ENCODE results near the gene PCBD2. TPM values are rescaled to one million over a fixed set of nuclear protein-coding genes. Genes with fewer than 3 reads are reported as not detected.
"Not testable (repeated sequence)": the region's sequence is repeated elsewhere in the genome, so short reads cannot be mapped to it uniquely, and the experiment has no call there.

The PCBD2 gene
- total and polyA plus RNA-seq, 2 of the 8 experiments (the other 6 are each of a cell fraction or from before 2014, with no cell fraction given): 4.8 to 10.3 TPM

- no peak for DNase-seq (ENCODE audit: low read depth in 1 of 2, low spot score in 2 of 2)
Observed at GRCh38 chr5:134997015-134997414, 92.1 kb downstream of the PCBD2 start.

GRCh38 chr5:134998068-134998467 lies 93.1 kb downstream of the PCBD2 start:
- H3K4me2 ChIP-seq (ENCODE audit: insufficient read depth in 1 of 2, low read depth in 2 of 2, low read length in 2 of 2); H2BK15ac ChIP-seq (ENCODE audit: low read length); H3K27ac ChIP-seq (ENCODE audit: low read depth, low read length); H3K18ac ChIP-seq (ENCODE audit: extremely low read depth, low read length); H2BK20ac ChIP-seq (ENCODE audit: low read length); H3K9ac ChIP-seq (replicated peaks in 1 of 4; ENCODE audit: extremely low read depth in 1 of 4, low read depth in 3 of 4, low read length in 3 of 4); H3K36me3 ChIP-seq (ENCODE audit: control insufficient read depth in 2 of 4, insufficient read depth in 4 of 4, low read length in 3 of 4); H3K4me3 ChIP-seq (ENCODE audit: extremely low read depth in 1 of 4, insufficient read depth in 2 of 4, low read depth in 3 of 4, low read length in 4 of 4); H2BK5ac ChIP-seq (ENCODE audit: low read depth, low read length); H4K91ac ChIP-seq (replicated peaks; ENCODE audit: insufficient read length, low read length); H3K23me2 ChIP-seq (ENCODE audit: low read depth, low read length); H2AK5ac ChIP-seq (ENCODE audit: low read depth, low read length); H3K56ac ChIP-seq (replicated peaks; ENCODE audit: insufficient read length, low read depth, low read length); H3K23ac ChIP-seq (ENCODE audit: insufficient read length); H3K79me1 ChIP-seq (ENCODE audit: low read depth, low read length); H3K4me1 ChIP-seq (replicated peaks in 1 of 4; ENCODE audit: control insufficient read depth in 3 of 4, insufficient read depth in 4 of 4, low read length in 3 of 4); H3K9me3 ChIP-seq (ENCODE audit: insufficient read depth in 2 of 2, low read depth in 1 of 2, low read length in 1 of 2); CTCF ChIA-PET (ENCODE audit: partially characterized antibody); POLR2A ChIA-PET (ENCODE audit: partially characterized antibody); H3K79me2 ChIP-seq (ENCODE audit: control insufficient read depth in 1 of 2, insufficient read depth in 2 of 2, low read length in 2 of 2); H2BK12ac ChIP-seq (ENCODE audit: low read depth, low read length); H3K4ac ChIP-seq (replicated peaks; ENCODE audit: insufficient read length, low read depth, low read length); H4K20me1 ChIP-seq (replicated peaks in 1 of 2; ENCODE audit: control insufficient read depth in 1 of 2, insufficient read depth in 2 of 2, low read length in 2 of 2); DNase-seq (ENCODE audit: low read depth in 1 of 2, low spot score in 2 of 2); H2AFZ ChIP-seq (ENCODE audit: low read length); H2BK120ac ChIP-seq (replicated peaks; ENCODE audit: low read depth, low read length); FAIRE-seq; H4K8ac ChIP-seq (ENCODE audit: extremely low read depth, insufficient read depth, low read length); H4K5ac ChIP-seq (ENCODE audit: insufficient read length, low read depth, low read length); H3K14ac ChIP-seq (ENCODE audit: insufficient read length); H3K27me3 ChIP-seq (replicated peaks in 1 of 4; ENCODE audit: control insufficient read depth in 3 of 4, extremely low read depth in 1 of 4, insufficient read depth in 3 of 4, low read length in 3 of 4): not testable (repeated sequence)
- whole genome bisulfite sequencing, 2 experiments (ENCODE audit: extremely low coverage in 1 of 2, insufficient coverage in 1 of 2, insufficient read length in 1 of 2, insufficient replicate concordance in 2 of 2, low coverage in 1 of 2, low lambda C conversion rate in 2 of 2, missing lambda C conversion rate in 1 of 2): 86% methylated on average over 5 of the region's 5 CpGs; no CpG with 5 or more reads in 1 of the 2 experiments

More at GRCh38 chr5:134997015-134997414, 92.1 kb downstream of the PCBD2 start:
- H3K36me3 ChIP-seq (ENCODE audit: control insufficient read depth in 2 of 4, insufficient read depth in 4 of 4, low read length in 3 of 4): no peaks in the 10 kb centered on the region
- no peaks in the 10 kb centered on the region for H3K9me3 ChIP-seq (ENCODE audit: insufficient read depth in 2 of 2, low read depth in 1 of 2, low read length in 1 of 2)
- H2BK5ac ChIP-seq (ENCODE audit: low read depth, low read length): no peak overlapping the region
- no peaks in the 10 kb centered on the region for H4K20me1 ChIP-seq (replicated peaks in 1 of 2; ENCODE audit: control insufficient read depth in 1 of 2, insufficient read depth in 2 of 2, low read length in 2 of 2)
- no peaks in the 10 kb centered on the region for H3K79me2 ChIP-seq (ENCODE audit: control insufficient read depth in 1 of 2, insufficient read depth in 2 of 2, low read length in 2 of 2)
- ChIA-PET POLR2A (ENCODE audit: partially characterized antibody) (no interaction called here), CTCF (ENCODE audit: partially characterized antibody) (interaction anchor here (2.2 kb wide), 1 partner anchor 79 kb away, joined by 9 read pairs; no protein-coding TSS in a partner anchor)
- no peak overlapping the region for H2AFZ ChIP-seq (ENCODE audit: low read length)
- H3K4me2 ChIP-seq (ENCODE audit: insufficient read depth in 1 of 2, low read depth in 2 of 2, low read length in 2 of 2): no peak overlapping the region
- WGBS, 2 experiments (ENCODE audit: extremely low coverage in 1 of 2, insufficient coverage in 1 of 2, insufficient read length in 1 of 2, insufficient replicate concordance in 2 of 2, low coverage in 1 of 2, low lambda C conversion rate in 2 of 2, missing lambda C conversion rate in 1 of 2): 80% methylated on average over 9 of the region's 11 CpGs; no CpG with 5 or more reads in 1 of the 2 experiments
- H2BK20ac ChIP-seq (ENCODE audit: low read length): no peak overlapping the region
- H3K56ac ChIP-seq (replicated peaks; ENCODE audit: insufficient read length, low read depth, low read length): no peak overlapping the region
- H3K79me1 ChIP-seq (ENCODE audit: low read depth, low read length): no peaks in the 10 kb centered on the region
- no peak overlapping the region for H3K27ac ChIP-seq (ENCODE audit: low read depth, low read length)
- no peak overlapping the region for H2BK15ac ChIP-seq (ENCODE audit: low read length)
- no peak overlapping the region for H4K8ac ChIP-seq (ENCODE audit: extremely low read depth, insufficient read depth, low read length)
- no peak overlapping the region for H3K23ac ChIP-seq (ENCODE audit: insufficient read length)
- FAIRE-seq: no peak
- H3K4me1 ChIP-seq (replicated peaks in 1 of 4; ENCODE audit: control insufficient read depth in 3 of 4, insufficient read depth in 4 of 4, low read length in 3 of 4): no peaks in the 10 kb centered on the region
- no peak overlapping the region for H3K14ac ChIP-seq (ENCODE audit: insufficient read length)
- no peak overlapping the region for H3K4ac ChIP-seq (replicated peaks; ENCODE audit: insufficient read length, low read depth, low read length)
- no peak overlapping the region for H2BK120ac ChIP-seq (replicated peaks; ENCODE audit: low read depth, low read length)
- no peak overlapping the region for H2BK12ac ChIP-seq (ENCODE audit: low read depth, low read length)
- no peak overlapping the region for H4K5ac ChIP-seq (ENCODE audit: insufficient read length, low read depth, low read length)
- no peak overlapping the region for H4K91ac ChIP-seq (replicated peaks; ENCODE audit: insufficient read length, low read length)
- H3K4me3 ChIP-seq (ENCODE audit: extremely low read depth in 1 of 4, insufficient read depth in 2 of 4, low read depth in 3 of 4, low read length in 4 of 4): no peak overlapping the region
- H3K18ac ChIP-seq (ENCODE audit: extremely low read depth, low read length): no peak overlapping the region
- TF ChIP-seq BACH1 (IDR thresholded peaks at IDR 0.05; ENCODE audit: low read length) (no peak), MAFK (IDR thresholded peaks at IDR 0.05; ENCODE audit: low read depth, low read length) (no peak), KDM1A (IDR thresholded peaks at IDR 0.05; ENCODE audit: borderline replicate concordance, low read length) (no peak), SRF (IDR thresholded peaks at IDR 0.05; ENCODE audit: low read depth, low read length) (no peak)
- no peak overlapping the region for H2AK5ac ChIP-seq (ENCODE audit: low read depth, low read length)
- no peaks in the 10 kb centered on the region; a peak in 1 of 7 replicates for H3K27me3 ChIP-seq (replicated peaks in 1 of 4; ENCODE audit: control insufficient read depth in 3 of 4, extremely low read depth in 1 of 4, insufficient read depth in 3 of 4, low read length in 3 of 4)
- H3K9ac ChIP-seq (replicated peaks in 1 of 4; ENCODE audit: extremely low read depth in 1 of 4, low read depth in 3 of 4, low read length in 3 of 4): no peak overlapping the region
- no peaks in the 10 kb centered on the region for H3K23me2 ChIP-seq (ENCODE audit: low read depth, low read length)
